Measurements from ENCODE around the gene KIF16B. TPM values are rescaled to one million over a fixed set of nuclear protein-coding genes. Genes with fewer than 3 reads are reported as not detected.

Gene KIF16B
- total RNA-seq, 1 donor from 2014 or later, result 14.2 TPM

GRCh38 chr20:16349523-16350260, 223.6 kb downstream of the KIF16B start:
- DNase-seq (ENCODE audit: low read depth), result peak; percentile 50
- no peak overlapping the region for H3K4me3 ChIP-seq (ENCODE audit: low read depth, low read length)
- TF ChIP-seq, protein P1, sequence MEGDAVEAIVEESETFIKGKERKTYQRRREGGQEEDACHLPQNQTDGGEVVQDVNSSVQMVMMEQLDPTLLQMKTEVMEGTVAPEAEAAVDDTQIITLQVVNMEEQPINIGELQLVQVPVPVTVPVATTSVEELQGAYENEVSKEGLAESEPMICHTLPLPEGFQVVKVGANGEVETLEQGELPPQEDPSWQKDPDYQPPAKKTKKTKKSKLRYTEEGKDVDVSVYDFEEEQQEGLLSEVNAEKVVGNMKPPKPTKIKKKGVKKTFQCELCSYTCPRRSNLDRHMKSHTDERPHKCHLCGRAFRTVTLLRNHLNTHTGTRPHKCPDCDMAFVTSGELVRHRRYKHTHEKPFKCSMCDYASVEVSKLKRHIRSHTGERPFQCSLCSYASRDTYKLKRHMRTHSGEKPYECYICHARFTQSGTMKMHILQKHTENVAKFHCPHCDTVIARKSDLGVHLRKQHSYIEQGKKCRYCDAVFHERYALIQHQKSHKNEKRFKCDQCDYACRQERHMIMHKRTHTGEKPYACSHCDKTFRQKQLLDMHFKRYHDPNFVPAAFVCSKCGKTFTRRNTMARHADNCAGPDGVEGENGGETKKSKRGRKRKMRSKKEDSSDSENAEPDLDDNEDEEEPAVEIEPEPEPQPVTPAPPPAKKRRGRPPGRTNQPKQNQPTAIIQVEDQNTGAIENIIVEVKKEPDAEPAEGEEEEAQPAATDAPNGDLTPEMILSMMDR (conservative IDR thresholded peaks at IDR 0.05; ENCODE audit: low read depth, low read length), result no peak

DNA sequence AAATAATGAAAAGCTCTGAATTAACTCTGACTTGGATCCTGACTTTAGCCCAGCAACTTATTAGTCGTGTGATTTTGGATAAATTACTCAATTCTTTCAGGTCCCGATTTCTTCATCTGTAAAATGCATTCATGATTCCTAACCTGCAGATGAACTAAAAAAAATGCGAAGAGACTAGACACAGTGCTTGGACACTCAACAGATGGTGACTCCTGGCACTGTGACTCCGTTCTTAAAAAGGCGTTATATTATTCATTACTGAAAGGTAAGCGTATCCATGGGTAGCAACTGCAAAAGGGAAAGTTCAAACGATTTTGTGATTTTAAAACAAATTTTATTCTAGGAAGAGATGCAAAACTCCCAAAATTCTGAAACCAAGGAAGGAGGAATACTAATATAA, 226.3 kb downstream of the KIF16B start:
- DNase-seq (ENCODE audit: low read depth), result no peak
- TF ChIP-seq, protein P1 (conservative IDR thresholded peaks at IDR 0.05; ENCODE audit: low read depth, low read length), result no peak

GRCh38 chr20:16337707-16338106, 235.5 kb downstream of the KIF16B start:
- DNase-seq (ENCODE audit: low read depth), result no peak
- TF ChIP-seq, protein P1 (conservative IDR thresholded peaks at IDR 0.05; ENCODE audit: low read depth, low read length), result no peak
- no peak overlapping the region for H3K4me3 ChIP-seq (ENCODE audit: low read depth, low read length)

More for the DNA sequence above, 226.3 kb downstream of the KIF16B start:
- H3K4me3 ChIP-seq (ENCODE audit: low read depth, low read length), result no peak overlapping the region

GRCh38 chr20:16327606-16328005, 245.6 kb downstream of the KIF16B start:
- TF ChIP-seq, protein P1 (conservative IDR thresholded peaks at IDR 0.05; ENCODE audit: low read depth, low read length), result no peak
- no peak for DNase-seq (ENCODE audit: low read depth)
- H3K4me3 ChIP-seq (ENCODE audit: low read depth, low read length), result no peak overlapping the region

GRCh38 chr20:16321291-16321690, 252.0 kb downstream of the KIF16B start:
- no peak overlapping the region for H3K4me3 ChIP-seq (ENCODE audit: low read depth, low read length)
- no peak for DNase-seq (ENCODE audit: low read depth)
- TF ChIP-seq, protein P1 (conservative IDR thresholded peaks at IDR 0.05; ENCODE audit: low read depth, low read length), result no peak

GRCh38 chr20:16317445-16318362, 255.5 kb downstream of the KIF16B start:
- no peak for DNase-seq (ENCODE audit: low read depth)
- TF ChIP-seq, protein P1 (conservative IDR thresholded peaks at IDR 0.05; ENCODE audit: low read depth, low read length), result no peak
- H3K4me3 ChIP-seq (ENCODE audit: low read depth, low read length), result no peak overlapping the region

All from epithelial cell of proximal tubule (primary cell).